ENCODE results near the gene NOBOX.

- TF ChIP-seq CTCF (IDR thresholded peaks at IDR 0.05): no peak
- no peak for TF ChIP-seq EZH2 (IDR thresholded peaks at IDR 0.05; ENCODE audit: borderline replicate concordance, insufficient read depth, low read depth, low read length, poor library complexity, severe bottlenecking)
Observed at GRCh38 chr7:144403649-144404061, at the start of gene NOBOX.

All from B cell (primary cell).